ENCODE data around the gene N4BP2L2. TPM values are rescaled to one million over a fixed set of nuclear protein-coding genes. Genes with fewer than 3 reads are reported as not detected.
A peak's percentile ranks its signal among the peaks of the same experiment; 100 is the strongest.

Gene N4BP2L2
- total RNA-seq, 3 donors from 2014 or later: 130 to 341 (median 250) TPM

DNA sequence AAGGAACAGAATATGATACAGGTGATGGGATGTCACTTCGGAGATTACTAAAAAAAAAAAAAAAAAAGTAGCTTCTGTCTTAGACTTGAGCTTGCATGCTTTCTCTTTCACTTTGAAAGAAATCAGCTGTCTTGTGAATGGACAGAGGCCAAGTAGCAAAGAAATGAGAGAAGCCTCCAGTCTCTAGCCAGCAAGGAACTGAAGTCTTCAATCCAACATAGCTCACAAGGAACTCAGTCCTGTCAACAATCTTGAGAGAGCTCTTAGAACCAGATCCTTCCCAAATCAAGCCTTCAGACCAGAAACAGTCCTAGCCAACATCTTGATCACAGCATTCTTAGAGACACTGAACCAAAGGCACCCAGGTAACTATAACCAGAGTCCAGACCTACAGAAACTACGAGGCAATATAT, 7.7 kb downstream of the N4BP2L2 start:
- H3K4me3 ChIP-seq: no peak overlapping the region
- no peaks in the 10 kb centered on the region for H3K4me1 ChIP-seq
- peak overlapping the region in 1 of 2 donors; percentile 26 for H3K27ac ChIP-seq
- H3K36me3 ChIP-seq: no peaks in the 10 kb centered on the region
- no peaks in the 10 kb centered on the region for H3K9me3 ChIP-seq
- intact Hi-C loops (cut with DNase I; ENCODE audit: low total_unique reads): no loop called here
- no peak for TF ChIP-seq POLR2A (IDR thresholded peaks at IDR 0.05)
- TF ChIP-seq POLR2AphosphoS5 (IDR thresholded peaks at IDR 0.05): no peak
- TF ChIP-seq, protein P1, sequence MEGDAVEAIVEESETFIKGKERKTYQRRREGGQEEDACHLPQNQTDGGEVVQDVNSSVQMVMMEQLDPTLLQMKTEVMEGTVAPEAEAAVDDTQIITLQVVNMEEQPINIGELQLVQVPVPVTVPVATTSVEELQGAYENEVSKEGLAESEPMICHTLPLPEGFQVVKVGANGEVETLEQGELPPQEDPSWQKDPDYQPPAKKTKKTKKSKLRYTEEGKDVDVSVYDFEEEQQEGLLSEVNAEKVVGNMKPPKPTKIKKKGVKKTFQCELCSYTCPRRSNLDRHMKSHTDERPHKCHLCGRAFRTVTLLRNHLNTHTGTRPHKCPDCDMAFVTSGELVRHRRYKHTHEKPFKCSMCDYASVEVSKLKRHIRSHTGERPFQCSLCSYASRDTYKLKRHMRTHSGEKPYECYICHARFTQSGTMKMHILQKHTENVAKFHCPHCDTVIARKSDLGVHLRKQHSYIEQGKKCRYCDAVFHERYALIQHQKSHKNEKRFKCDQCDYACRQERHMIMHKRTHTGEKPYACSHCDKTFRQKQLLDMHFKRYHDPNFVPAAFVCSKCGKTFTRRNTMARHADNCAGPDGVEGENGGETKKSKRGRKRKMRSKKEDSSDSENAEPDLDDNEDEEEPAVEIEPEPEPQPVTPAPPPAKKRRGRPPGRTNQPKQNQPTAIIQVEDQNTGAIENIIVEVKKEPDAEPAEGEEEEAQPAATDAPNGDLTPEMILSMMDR (IDR thresholded peaks at IDR 0.05): no peak
- no peaks in the 10 kb centered on the region for H3K27me3 ChIP-seq
- no peak for DNase-seq (ENCODE audit: low spot score in 2 of 2)

DNA sequence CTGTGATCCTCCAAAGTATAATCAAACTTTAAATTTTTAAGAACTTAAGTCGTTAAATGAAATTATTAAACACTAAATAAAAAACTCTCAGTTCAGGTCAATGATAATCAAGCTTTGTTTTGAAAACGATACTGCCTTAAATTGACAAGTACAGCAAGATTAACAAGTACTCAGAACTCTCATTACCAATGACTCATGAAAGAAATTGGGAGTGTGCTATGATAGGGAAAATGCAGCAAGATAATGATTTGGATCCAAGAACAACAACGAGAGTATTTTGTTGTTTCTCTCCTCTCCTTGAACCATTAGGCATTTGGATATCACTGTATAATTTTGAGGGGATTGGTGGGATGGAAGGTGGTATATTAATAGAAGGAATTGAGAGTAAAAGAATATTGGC, 10.2 kb downstream of the N4BP2L2 start:
- no peaks in the 10 kb centered on the region for H3K4me1 ChIP-seq
- intact Hi-C loops (cut with DNase I; ENCODE audit: low total_unique reads): no loop called here
- H3K36me3 ChIP-seq: no peaks in the 10 kb centered on the region
- no peak for DNase-seq (ENCODE audit: low spot score in 2 of 2)
- TF ChIP-seq POLR2A (IDR thresholded peaks at IDR 0.05) (no peak), POLR2AphosphoS5 (IDR thresholded peaks at IDR 0.05) (no peak)
- TF ChIP-seq, protein P1 (IDR thresholded peaks at IDR 0.05): no peak
- no peaks in the 10 kb centered on the region for H3K9me3 ChIP-seq
- no peak overlapping the region for H3K27ac ChIP-seq
- no peak overlapping the region for H3K4me3 ChIP-seq
- no peaks in the 10 kb centered on the region for H3K27me3 ChIP-seq

DNA sequence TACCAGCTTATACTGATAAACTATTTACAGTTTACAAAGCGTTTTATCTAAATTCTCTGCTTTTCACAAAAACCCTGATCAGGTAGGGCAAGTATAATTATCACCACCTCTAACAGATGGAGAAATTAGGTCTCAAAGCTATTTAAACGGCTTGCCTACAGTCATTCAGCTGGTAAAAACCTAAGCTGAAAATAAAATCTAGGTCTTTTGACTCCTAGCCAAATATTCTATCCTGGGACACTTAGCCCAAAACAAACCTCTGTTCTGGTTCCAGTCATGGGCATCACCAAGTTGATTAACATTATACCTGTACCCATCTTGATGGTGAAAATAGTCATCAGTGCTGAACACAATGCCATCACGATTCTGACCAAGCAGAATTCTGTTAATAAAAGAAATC, 11.4 kb downstream of the N4BP2L2 start:
- Histone ChIP-seq H3K36me3 (no peaks in the 10 kb centered on the region), H3K4me1 (no peaks in the 10 kb centered on the region), H3K27me3 (no peaks in the 10 kb centered on the region), H3K4me3 (no peak overlapping the region), H3K27ac (no peak overlapping the region), H3K9me3 (no peaks in the 10 kb centered on the region)
- no peak for TF ChIP-seq POLR2A (IDR thresholded peaks at IDR 0.05)
- no peak for TF ChIP-seq POLR2AphosphoS5 (IDR thresholded peaks at IDR 0.05)
- TF ChIP-seq, protein P1 (IDR thresholded peaks at IDR 0.05): no peak
- intact Hi-C loops (cut with DNase I; ENCODE audit: low total_unique reads): no loop called here
- DNase-seq (ENCODE audit: low spot score in 2 of 2): no peak

DNA sequence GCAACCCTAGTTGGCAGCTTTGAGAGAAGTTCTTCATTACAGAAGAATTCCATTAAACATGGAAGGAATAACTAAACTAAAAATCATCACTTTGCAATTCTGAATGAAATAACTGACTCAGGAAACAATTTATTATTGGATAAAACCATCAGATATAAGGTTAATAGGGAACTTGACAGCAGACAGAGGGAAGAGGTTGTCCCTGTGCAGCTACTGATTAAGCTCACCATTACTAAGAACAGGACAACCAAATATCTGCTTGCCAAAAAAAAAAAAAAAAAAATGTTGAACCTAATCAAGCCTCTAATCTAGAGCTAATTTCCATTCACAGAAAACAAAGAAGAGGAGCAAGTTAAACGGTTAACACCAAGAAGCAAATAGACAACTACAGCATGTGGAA, 12.8 kb downstream of the N4BP2L2 start:
- intact Hi-C loops (cut with DNase I; ENCODE audit: low total_unique reads): no loop called here
- TF ChIP-seq POLR2AphosphoS5 (IDR thresholded peaks at IDR 0.05) (no peak), POLR2A (IDR thresholded peaks at IDR 0.05) (no peak)
- TF ChIP-seq, protein P1 (IDR thresholded peaks at IDR 0.05): no peak

DNA sequence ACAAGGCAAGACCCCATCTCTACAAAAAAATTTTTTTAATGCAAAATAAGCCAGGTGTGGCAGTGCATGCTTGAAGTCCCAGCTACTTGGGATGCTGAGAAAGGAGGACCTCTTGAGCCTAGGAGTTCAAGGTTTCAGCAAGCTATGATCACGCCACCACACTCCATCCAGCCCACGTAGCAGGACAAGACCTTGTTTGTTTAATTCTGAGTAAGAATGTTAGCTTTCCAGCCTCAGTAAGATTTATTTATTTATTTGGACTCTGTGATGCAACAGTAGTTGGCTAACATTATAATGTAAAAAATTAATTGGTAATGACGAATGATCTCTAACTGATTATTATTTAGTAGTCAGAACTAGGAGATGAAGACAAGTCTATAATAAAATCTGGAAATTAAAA, 23.3 kb downstream of the N4BP2L2 start:
- no peaks in the 10 kb centered on the region for H3K27me3 ChIP-seq
- intact Hi-C loops (cut with DNase I; ENCODE audit: low total_unique reads): no loop called here
- TF ChIP-seq, protein P1 (IDR thresholded peaks at IDR 0.05): no peak
- TF ChIP-seq POLR2AphosphoS5 (IDR thresholded peaks at IDR 0.05): no peak
- TF ChIP-seq POLR2A (IDR thresholded peaks at IDR 0.05): no peak
- no peak for DNase-seq (ENCODE audit: low spot score in 2 of 2)
- H3K36me3 ChIP-seq: no peaks in the 10 kb centered on the region
- no peak overlapping the region for H3K27ac ChIP-seq
- H3K9me3 ChIP-seq: no peaks in the 10 kb centered on the region
- H3K4me3 ChIP-seq: no peak overlapping the region
- H3K4me1 ChIP-seq: no peaks in the 10 kb centered on the region

More for the DNA sequence above, 12.8 kb downstream of the N4BP2L2 start:
- no peaks in the 10 kb centered on the region for H3K9me3 ChIP-seq
- no peaks in the 10 kb centered on the region for H3K4me1 ChIP-seq
- no peaks in the 10 kb centered on the region for H3K36me3 ChIP-seq
- no peak for DNase-seq (ENCODE audit: low spot score in 2 of 2)
- H3K27me3 ChIP-seq: no peaks in the 10 kb centered on the region
- no peak overlapping the region for H3K4me3 ChIP-seq
- no peak overlapping the region for H3K27ac ChIP-seq

Measured in breast epithelium (tissue), 4 donors.